HG02763 (cell line): ENCODE results near the gene SIGLEC15.
"Not testable (repeated sequence)": the region's sequence is repeated elsewhere in the genome, so short reads cannot be mapped to it uniquely, and the experiment has no call there.

Source experiments
- ATAC-seq: cut with Tn5 transposase; IDR thresholded peaks from one replicate; pipeline ENCODE4 v1.9.1; 2021; ENCODE audit warnings: mild to moderate bottlenecking, moderate library complexity; ENCODE audit not compliant: unreplicated experiment

The SIGLEC15 gene

DNA sequence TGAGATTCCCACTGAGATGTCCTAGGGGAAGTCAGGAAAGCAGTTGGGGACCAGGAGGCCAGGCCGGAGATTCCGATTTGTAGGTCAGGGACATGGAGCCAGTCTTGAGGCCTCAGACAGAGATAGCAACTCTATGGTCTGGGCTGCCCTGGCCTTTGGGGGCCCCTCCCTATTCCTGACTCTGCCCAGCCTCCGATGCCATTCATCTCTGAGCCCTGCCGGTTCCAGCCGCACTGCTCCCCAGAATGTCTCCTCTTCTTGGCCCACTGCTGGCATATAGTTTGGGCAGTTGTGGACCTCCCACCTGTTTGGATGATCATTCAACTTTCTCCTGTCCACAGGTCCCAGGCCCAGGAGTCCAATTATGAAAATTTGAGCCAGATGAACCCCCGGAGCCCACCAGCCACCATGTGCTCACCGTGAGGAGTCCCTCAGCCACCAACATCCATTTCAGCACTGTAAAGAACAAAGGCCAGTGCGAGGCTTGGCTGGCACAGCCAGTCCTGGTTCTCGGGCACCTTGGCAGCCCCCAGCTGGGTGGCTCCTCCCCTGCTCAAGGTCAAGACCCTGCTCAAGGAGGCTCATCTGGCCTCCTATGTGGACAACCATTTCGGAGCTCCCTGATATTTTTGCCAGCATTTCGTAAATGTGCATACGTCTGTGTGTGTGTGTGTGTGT is 16.4 kb downstream of the SIGLEC15 start:
- no peak for ATAC-seq

DNA sequence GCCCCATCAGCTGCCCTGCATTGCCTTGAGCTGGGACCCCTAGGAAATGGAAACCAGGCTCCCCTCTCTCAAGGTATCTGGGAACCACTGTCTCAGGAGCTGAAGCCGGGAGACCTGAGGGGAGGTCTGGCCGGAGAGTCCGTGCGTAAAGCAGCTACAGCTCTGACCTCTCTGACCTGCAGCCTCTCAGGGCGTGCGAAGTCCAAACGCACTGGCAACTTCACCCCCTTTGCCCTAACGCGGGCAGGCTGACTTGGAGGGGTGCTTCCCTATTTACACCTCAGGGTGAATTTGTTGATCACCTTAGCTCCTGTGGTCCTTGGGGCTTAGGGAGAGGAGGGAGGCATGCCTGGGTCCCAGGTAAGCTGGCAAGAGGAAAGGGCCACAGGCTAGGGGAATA is 17.5 kb downstream of the SIGLEC15 start:
- no peak for ATAC-seq

DNA sequence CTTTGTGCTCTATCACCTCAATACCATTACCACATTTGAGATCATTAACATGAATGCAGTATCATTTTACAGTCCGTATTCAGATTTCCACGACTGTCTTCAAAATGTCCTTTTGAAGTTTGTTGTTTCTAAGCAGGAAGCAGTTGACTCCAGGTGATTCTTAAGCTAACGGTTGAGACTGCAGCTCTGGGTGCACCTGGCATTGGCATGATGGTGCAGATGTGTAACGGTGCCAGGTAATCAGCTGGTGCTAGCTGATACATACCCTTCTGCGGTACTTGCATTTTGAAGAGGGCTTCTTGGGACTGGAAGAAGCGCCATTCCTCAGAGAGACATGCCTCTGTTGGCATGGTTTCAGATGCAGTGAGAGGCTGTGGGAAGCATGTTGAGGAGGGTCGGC is 19.5 kb downstream of the SIGLEC15 start:
- ATAC-seq, result no peak

- no peak for ATAC-seq
Measured at GRCh38 chr18:45845410-45845809, 19.9 kb downstream of the SIGLEC15 start.

GRCh38 chr18:45847119-45847518 is 21.6 kb downstream of the SIGLEC15 start:
- no peak for ATAC-seq

GRCh38 chr18:45848643-45849042 is 23.2 kb downstream of the SIGLEC15 start:
- not testable (repeated sequence) for ATAC-seq

- ATAC-seq, result no peak
Measured at GRCh38 chr18:45849529-45849928, 24.1 kb downstream of the SIGLEC15 start.

DNA sequence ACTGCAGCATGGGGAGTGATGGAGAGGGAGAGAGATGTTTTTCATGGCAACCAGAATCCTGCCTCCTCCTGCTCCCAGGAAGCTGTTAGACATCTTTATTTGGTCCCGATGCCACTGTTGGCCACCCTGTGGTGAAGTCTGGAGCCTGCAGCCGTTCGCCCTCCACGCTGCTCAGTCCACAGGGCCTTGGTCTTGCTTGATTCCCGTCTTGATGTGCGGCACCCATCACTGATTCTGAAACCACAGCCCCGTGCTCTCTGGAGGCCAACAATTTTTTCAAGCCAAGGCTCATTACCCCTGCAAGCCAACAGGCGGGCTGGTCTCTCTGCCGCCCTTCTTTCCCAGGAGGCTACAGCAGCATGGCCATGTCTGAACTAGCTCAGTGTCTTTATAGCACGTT is 24.5 kb downstream of the SIGLEC15 start:
- no peak for ATAC-seq

DNA sequence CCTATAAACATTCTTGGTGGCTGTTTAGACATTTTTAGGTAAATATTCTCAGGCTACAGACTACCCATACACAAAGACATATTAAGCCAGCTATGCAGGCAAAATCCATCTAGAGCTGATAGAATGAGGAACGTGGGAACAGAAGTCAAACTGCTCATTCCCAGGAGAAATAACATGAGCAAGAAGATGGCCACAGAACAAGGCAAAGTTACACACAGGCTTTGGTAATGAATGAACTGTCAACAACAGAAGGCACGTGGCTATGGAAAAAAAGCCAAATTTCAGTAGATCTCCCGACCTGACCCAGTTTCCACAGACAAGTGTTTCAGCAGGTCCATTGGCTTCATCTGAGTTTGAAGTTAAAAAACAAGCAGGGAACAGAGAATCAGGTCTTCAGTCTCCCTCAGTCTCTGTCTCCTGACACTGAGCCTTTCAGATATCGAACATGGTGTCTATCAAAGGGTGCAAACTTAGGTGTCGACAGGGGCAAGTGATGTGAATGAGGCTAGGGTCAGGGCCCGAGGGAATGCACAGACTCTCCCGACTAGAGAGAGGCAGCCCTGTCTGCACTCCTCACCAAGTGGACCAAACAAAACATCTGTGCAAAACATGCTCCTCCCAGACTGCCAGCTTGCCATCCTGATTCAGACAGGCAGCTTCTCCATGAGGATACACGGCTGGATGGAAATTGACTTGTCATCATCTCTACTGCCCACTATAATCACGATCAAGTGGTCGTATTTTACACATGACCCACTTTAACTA is 25.9 kb downstream of the SIGLEC15 start:
- ATAC-seq, result no peak

GRCh38 chr18:45852631-45853030 is 27.2 kb downstream of the SIGLEC15 start:
- no peak for ATAC-seq

DNA sequence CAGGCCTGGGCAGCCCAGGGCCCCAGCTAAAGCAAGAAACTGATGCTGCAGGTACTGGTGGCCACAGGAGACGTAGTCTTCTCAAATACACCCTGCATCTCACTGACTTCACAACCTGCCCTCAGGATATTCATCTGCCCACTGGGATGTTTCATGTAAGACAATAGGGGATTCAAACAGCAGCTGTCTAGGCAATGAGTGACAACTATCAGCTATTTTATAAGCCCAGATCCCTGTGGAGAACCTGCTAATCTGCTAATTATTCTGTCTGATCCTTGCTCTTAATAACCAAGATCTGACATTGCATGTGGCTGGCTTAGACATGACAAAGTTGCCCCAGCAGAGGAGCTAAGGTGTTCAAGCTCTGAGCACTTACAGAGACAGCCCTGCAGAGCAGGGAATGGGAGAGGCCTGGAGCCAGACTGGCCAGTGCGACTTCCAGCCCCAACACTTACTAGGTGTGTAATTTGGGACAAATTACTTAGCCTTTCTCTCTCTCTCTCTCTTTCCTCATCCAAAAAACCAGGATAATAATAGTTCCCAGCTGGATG is 28.6 kb downstream of the SIGLEC15 start:
- no peak for ATAC-seq

GRCh38 chr18:45856531-45856930 is 31.1 kb downstream of the SIGLEC15 start:
- ATAC-seq, result no peak

GRCh38 chr18:45859334-45859733 is 33.9 kb downstream of the SIGLEC15 start:
- no peak for ATAC-seq

DNA sequence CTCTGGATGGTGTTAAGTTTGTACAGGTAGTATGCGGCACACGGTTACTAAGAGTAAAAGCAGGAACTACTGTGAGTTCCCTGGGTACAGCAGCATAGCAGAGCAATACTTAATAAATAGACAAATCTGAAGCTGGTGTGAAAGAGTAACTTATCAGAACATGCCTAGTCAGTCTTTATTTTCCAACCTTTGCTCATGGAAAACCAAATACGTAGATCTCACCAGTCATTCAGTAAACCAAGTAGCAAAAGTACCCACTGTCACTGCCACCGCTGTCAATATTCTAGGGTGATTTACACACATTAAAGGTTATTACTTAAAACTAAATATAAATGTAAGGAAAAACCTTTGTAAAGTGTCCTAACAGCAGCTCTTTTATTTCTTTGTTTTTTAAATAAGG is 35.0 kb downstream of the SIGLEC15 start:
- no peak for ATAC-seq

GRCh38 chr18:45860971-45861370 is 35.5 kb downstream of the SIGLEC15 start:
- no peak for ATAC-seq

DNA sequence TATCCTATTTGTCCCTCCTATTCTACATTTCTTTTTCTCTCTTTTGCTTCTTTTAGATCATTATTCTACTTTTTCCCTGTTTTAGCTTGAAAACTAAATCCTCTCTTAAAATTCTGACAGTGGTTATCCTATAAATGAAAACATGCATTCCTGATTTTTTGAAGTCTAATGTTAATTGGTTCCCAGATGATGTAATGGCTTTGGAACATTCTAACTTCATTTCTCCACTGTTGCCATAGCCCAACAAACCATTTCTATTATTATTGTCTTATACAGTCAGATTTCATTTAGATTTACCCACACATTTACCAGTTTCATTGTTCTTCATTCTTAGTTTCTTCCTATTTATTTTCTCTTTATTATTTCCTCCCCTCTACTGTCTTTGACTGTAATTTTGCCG is 36.5 kb downstream of the SIGLEC15 start:
- no peak for ATAC-seq

GRCh38 chr18:45863469-45863868 is 38.0 kb downstream of the SIGLEC15 start:
- ATAC-seq, result no peak

GRCh38 chr18:45864081-45864480 is 38.6 kb downstream of the SIGLEC15 start:
- ATAC-seq, result no peak

- no peak for ATAC-seq
Measured at GRCh38 chr18:45865466-45865865, 40.0 kb downstream of the SIGLEC15 start.

GRCh38 chr18:45870419-45870818 is 44.9 kb downstream of the SIGLEC15 start:
- ATAC-seq, result no peak

GRCh38 chr18:45871431-45872084 is 46.1 kb downstream of the SIGLEC15 start:
- no peak for ATAC-seq
